Measurements from ENCODE around the gene FOXP1. TPM values are rescaled to one million over a fixed set of nuclear protein-coding genes. Genes with fewer than 3 reads are reported as not detected.

FOXP1 gene
- total and polyA plus RNA-seq, 2 of the 13 experiments (the other 11 are each of a cell fraction or from before 2014, with no cell fraction given) = 40.4 to 59.0 TPM

DNA sequence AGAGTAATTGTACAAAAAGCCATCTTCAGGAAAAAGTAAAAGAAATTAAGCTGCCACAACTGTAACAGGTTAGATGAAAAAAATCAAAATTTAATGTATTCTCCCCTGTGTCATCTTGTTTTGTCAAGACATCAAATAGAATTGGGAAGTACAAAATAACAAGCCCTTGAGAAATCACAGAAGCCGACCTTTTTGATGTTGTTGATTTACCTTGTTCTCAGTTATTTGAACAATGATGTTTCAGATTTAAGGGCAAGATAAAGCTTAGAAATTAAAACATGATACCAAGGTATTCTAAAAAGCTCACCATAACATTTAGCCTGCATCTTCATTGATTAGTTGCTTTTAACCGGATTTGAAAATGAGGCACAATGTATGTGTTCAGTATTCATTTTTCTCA is 523.0 kb downstream of the FOXP1 start (continued):
- TF ChIP-seq, protein P1, sequence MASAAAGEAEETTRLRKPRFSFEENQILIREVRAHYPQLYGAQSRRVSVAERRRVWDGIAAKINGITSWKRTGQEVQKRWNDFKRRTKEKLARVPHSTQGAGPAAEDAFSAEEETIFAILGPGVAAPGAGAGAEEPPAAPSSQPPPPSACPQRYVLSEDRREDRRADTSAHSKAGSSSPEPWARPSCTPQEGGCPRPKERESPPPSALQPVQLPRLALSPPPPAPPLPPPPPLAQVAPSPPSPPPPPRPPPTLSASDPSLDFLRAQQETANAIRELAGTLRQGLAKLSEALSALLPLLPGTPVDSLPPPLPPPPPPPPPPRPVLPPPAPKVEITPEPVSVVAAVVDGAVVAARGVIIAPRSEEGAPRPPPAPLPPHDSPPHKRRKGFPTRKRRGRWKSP (CRISPR knock-in tag; IDR thresholded peaks at IDR 0.05) = no peak
- no peak for TF ChIP-seq GTF3A (CRISPR knock-in tag; conservative IDR thresholded peaks at IDR 0.05)
- no peak for TF ChIP-seq ZBTB38 (CRISPR knock-in tag; IDR thresholded peaks at IDR 0.05)
- no peak for TF ChIP-seq ZNF251 (CRISPR knock-in tag; IDR thresholded peaks at IDR 0.05)
- TF ChIP-seq ZSCAN29 (CRISPR knock-in tag; conservative IDR thresholded peaks at IDR 0.05) = no peak
- TF ChIP-seq CSRNP2 (CRISPR knock-in tag; conservative IDR thresholded peaks at IDR 0.05; ENCODE audit: low read depth) = no peak
- no peak for TF ChIP-seq TAF1 (CRISPR knock-in tag; IDR thresholded peaks at IDR 0.05)
- no peak for TF ChIP-seq ZNF616 (CRISPR knock-in tag; IDR thresholded peaks at IDR 0.05; ENCODE audit: low read depth)
- TF ChIP-seq ZSCAN25 (CRISPR knock-in tag; IDR thresholded peaks at IDR 0.05) = no peak
- TF ChIP-seq, protein P2, sequence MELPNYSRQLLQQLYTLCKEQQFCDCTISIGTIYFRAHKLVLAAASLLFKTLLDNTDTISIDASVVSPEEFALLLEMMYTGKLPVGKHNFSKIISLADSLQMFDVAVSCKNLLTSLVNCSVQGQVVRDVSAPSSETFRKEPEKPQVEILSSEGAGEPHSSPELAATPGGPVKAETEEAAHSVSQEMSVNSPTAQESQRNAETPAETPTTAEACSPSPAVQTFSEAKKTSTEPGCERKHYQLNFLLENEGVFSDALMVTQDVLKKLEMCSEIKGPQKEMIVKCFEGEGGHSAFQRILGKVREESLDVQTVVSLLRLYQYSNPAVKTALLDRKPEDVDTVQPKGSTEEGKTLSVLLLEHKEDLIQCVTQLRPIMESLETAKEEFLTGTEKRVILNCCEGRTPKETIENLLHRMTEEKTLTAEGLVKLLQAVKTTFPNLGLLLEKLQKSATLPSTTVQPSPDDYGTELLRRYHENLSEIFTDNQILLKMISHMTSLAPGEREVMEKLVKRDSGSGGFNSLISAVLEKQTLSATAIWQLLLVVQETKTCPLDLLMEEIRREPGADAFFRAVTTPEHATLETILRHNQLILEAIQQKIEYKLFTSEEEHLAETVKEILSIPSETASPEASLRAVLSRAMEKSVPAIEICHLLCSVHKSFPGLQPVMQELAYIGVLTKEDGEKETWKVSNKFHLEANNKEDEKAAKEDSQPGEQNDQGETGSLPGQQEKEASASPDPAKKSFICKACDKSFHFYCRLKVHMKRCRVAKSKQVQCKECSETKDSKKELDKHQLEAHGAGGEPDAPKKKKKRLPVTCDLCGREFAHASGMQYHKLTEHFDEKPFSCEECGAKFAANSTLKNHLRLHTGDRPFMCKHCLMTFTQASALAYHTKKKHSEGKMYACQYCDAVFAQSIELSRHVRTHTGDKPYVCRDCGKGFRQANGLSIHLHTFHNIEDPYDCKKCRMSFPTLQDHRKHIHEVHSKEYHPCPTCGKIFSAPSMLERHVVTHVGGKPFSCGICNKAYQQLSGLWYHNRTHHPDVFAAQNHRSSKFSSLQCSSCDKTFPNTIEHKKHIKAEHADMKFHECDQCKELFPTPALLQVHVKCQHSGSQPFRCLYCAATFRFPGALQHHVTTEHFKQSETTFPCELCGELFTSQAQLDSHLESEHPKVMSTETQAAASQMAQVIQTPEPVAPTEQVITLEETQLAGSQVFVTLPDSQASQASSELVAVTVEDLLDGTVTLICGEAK (IDR thresholded peaks at IDR 0.05) = no peak
- TF ChIP-seq, protein P2 (CRISPR knock-in tag; IDR thresholded peaks at IDR 0.05) = no peak
- TF ChIP-seq PPARG (CRISPR knock-in tag; conservative IDR thresholded peaks at IDR 0.05) = peak; percentile 87
- no peak for TF ChIP-seq CHD4 (IDR thresholded peaks at IDR 0.05; ENCODE audit: borderline replicate concordance, low read length)
- TF ChIP-seq AHR (CRISPR knock-in tag; IDR thresholded peaks at IDR 0.05) = no peak
